NCI-H2196 treated with DMSO at 0.1 percent for 48 hours (cell line): ENCODE results near the gene TTC12.

Experiments used
- DNase-seq: peaks from one replicate; lab custom pipeline; 2025; ENCODE audit not compliant: unreplicated experiment; lab: John Stamatoyannopoulos, UW

The TTC12 gene

DNA sequence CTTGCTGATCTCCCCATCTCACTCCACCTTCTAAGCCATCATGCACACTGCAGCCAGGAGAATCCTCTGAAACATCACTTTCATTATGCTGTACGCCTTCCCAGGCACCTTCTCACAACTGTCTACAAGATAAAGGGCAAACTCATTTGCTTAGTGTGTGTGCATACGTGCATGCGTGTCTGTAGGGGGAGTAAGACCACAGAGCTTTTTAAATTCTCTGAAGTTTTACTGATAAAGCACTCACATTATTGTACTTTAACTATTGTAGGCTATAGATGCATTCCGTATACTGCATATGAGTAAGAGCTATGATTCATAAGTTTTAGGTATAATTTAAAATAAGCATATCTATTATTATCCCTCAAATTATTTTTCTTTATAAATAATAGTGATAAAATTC lies 57.9 kb downstream of the TTC12 start:
- no peak for DNase-seq

DNA sequence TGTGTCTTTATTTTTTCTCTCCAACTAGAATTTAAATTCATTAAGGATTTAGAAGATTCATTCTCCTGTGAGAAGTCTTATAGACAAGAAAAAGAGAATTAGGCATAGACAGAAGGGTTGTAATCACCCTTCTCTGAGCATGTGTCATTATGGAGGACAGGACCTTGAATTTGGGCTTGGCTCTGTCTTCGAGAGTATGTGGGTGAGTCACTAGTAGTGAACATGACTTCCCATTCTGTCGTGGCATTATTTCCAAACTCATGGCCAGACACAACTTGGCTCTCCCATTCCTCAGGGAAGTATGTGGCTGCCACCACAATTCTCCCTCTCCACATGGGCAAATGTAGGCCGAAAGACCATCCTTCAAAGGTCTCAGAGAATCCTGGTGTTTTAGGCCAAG lies 58.9 kb downstream of the TTC12 start:
- no peak for DNase-seq

DNA sequence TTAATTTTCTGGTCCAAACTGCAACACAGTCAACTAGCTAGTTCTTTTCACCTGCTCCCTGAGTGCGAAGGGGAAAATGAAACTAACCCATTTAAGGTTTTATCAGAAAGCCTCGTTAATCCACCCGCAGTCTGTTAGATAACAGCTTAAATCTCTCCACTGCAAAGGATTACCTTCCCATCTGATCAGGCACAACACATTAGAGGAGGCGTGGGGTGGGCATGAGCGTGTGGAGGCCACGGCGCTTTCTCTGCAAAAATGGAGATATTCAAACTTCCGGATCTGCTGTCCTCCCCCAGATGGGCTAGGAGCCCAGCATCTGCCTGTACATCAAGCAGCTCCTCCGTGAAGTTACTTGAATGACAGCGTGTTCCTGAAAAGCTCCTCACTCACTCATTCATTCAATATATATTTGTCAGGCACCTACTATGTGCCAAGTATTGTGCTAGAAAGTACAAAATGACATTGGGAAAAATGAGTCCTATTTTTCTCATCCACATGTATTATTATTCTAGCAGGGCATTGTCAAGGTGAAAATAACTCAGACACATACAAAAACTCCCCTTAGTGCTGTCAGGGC lies 59.7 kb downstream of the TTC12 start:
- DNase-seq = no peak

DNA sequence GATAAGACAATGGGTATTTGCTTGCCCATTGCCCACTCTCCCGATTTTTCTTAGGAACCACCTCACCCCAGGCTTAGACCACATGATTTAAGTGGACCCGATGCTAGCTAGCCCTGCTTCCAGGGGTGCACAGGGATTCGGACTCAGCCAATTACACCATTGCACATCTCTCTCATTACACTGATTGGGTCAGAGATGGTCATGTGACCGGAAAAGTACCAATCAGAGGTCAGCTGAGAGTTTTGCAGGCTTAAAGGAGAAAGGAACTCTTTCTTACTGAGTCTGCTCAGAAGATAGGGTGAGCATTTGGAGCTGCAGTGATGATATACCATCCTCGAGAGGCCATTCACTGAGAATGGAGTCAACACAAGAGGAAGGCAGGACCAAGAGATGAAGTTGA lies 61.0 kb downstream of the TTC12 start:
- DNase-seq = no peak

DNA sequence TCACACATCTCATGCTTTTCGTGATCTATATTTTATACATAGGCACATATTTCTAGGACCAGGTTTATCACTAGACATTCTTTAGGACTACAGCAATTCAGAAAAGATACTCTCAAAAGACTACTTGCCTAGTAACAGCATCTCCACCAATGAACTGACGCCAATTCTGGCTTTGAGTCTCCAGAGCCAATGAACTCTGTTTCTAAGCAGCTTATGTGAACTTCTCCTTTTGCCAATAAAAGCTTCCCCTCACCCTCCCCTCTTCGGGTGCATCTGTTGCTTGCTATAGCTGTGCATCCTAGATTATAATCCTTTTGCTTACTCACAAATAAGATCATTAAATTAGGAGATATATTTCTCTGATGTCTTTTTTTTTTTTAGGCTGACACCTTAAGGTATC lies 61.8 kb downstream of the TTC12 start:
- no peak for DNase-seq

DNA sequence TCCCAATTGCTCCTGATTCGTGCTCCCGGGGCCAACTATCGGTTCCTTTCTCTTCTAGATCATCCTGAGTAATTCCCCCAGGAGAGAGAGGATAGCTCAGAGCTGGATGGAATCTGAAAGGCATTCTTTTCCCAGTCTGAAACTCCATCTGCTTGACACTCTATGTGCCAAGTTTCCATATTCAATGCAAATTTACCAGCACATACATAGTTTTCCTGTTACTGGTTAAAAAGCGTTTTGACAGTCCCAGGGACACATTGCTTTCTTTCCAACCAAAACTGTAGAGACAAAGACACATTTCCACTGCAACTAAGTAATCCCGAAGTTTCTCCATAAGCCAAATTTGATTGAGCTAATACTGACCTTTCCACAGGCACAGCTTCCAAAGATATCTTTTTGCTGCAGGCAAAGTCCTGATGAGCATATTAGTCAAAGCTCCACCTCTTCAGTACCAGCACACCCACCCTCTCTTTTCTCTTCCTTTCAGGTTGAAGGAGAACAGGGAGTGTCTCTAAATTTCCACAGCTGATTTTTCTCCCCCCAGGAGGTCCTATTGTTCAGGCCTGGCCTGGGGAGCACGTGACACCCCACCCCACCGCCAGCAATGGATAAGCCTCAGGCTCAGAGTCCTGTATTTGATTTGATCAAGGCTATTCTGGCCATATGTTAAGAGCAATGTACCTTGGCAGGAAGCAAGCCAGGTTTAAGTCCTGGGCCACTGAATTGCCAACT lies 63.5 kb downstream of the TTC12 start:
- DNase-seq = no peak

DNA sequence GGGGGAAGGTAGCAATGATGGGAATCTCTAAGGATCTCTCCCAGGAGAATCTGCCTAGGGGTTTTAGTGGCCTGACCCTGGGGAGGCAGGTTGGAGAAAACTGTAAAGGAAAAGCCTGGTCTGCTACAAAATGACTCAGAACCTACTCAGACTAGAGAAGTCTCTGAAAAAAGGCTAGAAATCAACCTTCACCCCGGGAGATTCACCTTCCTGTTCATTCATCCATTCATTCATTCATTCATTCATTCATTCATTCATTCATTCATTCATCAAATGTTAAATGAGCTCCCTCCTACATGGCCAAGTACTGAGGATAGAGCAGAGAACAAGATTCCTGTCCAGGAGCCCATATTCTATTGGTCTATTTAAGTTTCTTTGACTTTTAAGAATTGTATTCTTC lies 64.3 kb downstream of the TTC12 start:
- DNase-seq = no peak

DNA sequence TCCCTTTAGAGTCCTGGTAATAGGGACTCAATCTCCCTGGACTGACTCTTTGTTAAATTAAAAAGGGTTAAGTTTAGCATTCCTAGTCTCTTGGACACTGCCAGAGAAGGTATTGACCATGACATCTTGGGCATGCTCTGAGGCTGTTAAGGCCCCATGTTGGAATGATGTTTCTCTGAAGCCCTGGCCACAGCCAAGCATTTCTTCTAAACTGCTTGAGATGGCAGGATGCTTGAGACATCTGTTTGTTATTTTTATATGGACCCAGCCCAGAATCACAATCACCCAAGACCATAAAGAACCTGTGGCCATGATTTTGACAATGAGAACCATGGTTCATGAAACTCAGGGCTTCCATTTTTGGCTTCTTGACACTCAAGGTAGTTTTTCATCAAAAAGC lies 67.7 kb downstream of the TTC12 start:
- no peak for DNase-seq

DNA sequence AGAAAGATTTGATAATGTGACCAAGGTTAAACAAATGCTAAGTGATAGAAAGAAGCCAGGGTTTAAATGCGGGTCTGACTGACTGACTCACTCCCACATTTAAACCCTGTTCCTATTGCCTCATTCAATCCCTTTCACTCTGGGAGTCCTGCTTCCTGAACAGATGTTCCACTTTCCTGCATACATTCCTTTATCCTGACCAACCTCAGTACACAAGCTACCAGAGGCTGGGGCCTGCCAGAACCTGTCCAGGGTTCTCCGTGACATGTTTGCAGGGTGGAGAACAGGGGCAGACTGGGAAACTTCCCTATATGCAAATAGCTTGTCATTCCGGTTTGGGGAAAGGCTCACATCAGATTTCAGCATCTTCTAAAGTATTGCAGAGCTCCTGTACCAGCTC lies 70.2 kb downstream of the TTC12 start:
- DNase-seq = no peak

DNA sequence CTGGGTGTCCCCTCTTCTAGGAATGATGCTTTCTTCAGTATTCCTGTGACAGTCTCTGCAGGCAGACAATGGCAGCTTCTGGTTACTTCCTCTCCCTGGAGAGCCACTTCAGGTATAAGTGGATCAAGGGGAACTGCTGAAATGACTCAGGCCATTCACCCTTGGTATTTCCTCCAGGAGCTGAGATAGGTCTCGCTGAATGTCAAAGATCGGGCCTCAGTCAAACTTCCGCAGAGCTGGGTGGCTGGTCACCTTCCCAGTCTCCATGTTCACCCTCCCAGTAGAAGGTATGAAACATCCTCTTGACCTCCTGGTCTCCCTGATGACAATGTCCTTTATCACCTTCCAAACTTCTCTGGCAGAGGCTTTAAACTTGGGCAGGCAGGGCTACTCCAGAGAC lies 71.4 kb downstream of the TTC12 start:
- no peak for DNase-seq

DNA sequence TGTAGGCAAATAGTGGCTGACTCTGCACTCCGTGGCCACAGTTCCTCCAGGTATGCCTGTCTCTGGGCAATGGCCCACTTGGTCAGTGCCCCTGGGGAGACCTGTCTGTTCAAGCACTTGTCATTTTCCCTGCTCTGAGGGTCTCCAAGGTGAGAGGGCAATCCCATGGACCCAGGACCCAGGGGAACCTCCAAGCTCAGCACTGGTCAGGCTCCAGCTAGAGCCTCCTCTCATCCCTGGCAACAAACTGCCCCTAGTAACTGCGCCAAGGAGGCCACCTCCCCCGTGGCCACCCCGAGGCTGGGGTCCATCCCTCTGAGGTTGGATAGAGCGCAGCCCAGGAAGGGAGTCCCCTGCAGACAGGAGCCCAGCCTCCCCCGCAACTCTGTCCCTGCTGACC lies 72.5 kb downstream of the TTC12 start:
- DNase-seq = no peak

DNA sequence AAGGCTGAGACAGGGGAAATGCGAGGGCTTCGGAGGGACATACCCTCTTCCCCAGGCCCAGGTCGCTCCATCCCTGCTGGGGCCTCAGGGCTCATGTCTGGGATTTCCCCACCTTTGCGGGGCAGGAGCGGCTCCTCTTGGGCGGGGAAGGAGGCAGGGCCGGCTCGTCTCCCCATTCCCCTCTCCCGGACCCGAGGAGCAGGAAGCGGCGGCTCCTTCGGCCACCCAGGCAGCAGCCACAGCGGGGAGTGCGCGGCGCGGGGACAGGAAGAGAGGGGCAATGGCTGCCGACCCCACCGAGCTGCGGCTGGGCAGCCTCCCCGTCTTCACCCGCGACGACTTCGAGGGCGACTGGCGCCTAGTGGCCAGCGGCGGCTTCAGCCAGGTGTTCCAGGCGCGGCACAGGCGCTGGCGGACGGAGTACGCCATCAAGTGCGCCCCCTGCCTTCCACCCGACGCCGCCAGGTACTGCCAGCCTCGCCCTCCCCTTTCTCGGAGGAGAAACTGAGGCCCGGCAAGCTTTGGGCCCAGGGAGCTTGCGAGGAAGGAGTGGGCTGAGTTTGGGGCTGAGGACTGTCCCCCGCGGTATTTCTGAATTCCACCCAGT lies 73.3 kb downstream of the TTC12 start, which contains the start of gene ANKK1:
ANKK1 (plus strand) TSS at position 175 of the 607 bp plus-strand sequence; CDS start at position 281, 106 bp downstream.
- no peak for DNase-seq

DNA sequence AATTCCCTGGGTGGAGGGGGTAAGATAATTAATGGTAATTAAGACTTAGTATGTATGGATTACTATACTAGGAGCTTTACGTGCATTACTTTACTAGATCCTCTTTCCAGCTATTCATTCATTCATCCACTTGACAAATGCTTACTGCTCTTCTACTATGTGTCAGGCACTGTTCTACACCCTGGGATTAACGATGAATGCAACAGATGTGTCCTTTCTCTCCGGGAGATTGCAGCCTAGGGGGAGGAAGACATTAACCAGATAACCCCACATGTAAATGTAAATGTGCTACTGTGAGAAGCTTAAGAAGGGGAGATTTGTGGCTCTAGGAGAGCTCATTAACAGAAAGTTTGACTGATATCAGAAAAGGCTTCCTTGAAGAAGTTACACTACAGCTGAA lies 74.9 kb downstream of the TTC12 start:
- DNase-seq = no peak

DNA sequence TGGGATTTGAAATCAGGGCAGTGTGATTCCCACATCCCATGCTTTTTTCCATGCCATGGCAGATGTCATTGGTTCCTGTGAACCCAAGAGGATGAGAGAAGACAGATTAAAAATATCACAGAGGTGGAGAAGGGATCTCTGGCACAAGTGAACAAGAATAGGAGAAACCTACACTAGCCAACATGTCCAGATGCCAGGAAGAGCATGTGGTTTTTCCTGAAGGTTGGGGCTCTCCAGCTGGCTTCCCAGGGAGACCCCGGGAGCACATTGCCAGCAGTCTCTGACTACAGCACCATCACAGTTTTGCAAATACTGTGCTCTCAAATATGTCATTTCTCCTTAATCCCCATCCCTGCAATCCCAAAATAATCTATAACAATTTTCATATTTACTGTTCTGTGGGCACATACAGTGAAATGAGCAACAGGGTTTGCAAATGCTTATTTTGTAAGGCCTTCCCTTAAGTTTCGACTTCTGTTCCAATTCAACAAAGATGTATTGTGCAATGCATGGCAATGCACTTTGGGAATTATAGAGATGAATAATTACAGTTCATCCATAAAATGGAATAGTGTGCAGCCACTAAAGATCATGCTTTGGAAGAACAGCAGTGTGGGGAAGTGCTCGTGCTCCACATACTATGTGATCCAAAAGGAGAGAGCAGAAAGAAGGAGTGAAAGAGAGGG lies 78.0 kb downstream of the TTC12 start:
- DNase-seq = no peak

DNA sequence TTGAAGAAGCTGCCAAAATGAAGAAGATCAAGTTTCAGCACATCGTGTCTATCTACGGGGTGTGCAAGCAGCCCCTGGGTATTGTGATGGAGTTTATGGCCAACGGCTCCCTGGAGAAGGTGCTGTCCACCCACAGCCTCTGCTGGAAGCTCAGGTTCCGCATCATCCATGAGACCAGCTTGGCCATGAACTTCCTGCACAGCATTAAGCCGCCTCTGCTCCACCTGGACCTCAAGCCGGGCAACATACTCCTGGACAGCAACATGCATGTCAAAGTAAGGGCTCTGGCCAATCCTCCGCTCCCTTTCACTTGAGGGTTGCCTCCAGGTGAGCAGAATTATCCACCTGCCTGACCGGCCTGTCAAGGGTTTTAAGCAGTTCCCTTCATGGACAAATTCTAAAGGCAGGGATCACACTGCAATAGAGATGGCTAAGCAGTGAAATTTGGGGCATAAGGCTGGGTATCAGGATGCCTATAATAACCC lies 79.2 kb downstream of the TTC12 start:
- no peak for DNase-seq

DNA sequence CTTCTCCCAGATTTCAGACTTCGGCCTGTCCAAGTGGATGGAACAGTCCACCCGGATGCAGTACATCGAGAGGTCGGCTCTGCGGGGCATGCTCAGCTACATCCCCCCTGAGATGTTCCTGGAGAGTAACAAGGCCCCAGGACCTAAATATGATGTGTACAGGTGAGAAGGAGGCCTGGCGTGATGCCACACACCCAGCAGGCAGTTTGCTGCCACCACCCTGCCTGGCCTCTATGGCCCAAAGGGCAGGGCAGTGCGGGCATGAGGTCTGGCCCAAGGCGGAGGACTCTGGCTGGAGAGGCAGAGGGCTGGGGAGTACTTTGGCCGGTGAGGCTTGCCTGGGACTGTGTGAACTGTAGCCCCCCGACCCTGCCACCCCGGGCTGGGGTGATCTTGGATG lies 80.5 kb downstream of the TTC12 start:
- DNase-seq = no peak

DNA sequence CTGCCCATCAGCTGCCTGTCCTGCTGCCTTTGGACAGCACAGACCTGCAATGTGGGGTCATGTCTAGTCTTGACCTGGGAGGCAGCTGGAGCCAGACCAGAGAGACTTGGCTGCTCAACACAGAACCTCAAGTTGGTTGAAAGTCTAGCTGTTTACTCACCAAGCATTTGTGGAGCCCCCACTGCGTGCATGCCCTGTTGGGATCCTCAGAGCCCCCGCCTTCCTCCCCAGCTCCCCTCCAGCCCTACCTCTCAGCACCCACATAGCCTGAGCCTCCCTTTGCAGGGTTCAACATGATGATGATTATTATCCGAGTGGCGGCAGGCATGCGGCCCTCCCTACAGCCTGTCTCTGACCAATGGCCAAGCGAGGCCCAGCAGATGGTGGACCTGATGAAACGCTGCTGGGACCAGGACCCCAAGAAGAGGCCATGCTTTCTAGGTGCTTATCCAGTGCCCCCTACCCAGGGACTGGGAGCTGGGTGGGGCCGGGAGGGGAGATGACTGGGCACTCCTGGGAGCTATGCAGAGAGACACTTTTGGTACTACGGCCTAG lies 81.5 kb downstream of the TTC12 start:
- no peak for DNase-seq

DNA sequence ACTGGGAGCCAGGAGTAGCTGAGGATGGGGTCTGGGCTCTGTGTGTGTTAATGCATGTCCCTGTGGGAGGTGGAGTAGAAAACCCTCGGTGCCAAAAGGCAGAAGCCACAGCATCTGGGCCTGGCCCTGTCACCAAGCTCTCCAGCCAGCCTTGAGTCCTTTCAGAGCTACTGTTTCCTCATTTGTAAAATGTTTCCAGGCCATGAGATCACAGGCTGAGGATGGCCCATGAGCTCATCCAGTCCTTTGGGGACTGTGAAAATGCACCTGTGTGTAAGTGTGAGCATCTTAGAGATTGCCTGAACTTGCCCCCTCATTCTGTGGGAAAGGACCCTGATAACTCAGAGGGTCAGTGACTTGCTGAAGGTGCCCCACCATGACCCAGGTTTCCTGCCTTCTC lies 82.3 kb downstream of the TTC12 start:
- DNase-seq = no peak

DNA sequence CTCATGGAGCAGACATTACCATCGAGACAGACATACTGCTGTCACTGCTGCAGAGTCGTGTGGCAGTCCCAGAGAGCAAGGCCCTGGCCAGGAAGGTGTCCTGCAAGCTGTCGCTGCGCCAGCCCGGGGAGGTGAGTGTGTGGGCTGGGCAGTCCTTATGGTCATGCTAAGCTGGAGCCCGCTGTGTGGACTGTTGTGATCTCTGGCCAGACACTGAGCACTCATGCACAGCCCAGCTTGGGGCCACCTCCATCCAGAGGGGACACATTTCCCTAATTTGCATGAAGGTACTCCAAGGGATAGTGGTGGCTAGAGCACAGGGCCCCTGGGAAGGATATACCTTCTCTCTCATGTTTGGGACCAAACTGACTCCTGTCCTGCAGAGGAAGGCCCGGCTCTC lies 82.8 kb downstream of the TTC12 start:
- no peak for DNase-seq

DNA sequence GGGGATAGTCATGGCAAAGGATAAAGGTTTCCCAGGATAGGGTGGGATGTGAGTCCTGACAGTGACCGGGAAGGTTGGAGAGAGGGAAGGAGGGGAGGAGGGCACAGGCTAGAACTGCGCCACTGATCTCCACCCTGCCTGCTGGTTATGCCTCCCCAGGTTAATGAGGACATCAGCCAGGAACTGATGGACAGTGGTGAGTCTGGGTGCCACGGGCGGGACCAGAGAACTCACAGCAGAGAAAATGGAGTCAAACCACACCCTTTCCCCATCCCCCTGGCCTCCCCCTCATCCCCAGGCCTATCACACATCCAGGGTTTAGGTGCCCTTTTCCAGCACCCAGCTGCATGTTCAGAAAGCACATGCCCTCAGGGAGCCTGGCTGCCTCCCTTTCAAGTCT lies 83.4 kb downstream of the TTC12 start:
- no peak for DNase-seq

DNA sequence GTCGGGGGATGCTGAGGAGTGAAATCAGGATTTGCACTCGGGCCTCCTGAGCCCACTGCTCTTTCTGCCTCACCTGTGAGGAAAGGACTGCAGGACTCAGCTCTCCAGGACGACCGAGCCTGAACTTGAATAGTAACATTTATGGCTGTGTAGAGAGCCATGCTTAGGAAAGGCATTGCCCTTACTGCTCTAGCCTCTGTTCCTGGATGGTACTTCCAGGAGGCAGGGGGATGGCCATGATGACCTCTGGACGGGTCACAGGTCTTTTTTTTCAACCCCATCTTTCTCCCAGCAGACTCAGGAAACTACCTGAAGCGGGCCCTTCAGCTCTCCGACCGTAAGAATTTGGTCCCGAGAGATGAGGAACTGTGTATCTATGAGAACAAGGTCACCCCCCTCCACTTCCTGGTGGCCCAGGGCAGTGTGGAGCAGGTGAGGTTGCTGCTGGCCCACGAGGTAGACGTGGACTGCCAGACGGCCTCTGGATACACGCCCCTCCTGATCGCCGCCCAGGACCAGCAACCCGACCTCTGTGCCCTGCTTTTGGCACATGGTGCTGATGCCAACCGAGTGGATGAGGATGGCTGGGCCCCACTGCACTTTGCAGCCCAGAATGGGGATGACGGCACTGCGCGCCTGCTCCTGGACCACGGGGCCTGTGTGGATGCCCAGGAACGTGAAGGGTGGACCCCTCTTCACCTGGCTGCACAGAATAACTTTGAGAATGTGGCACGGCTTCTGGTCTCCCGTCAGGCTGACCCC lies 84.5 kb downstream of the TTC12 start:
- no peak for DNase-seq
